HG03354 (cell line): ENCODE data around the gene STXBP4.

ENCODE experiments used
- ATAC-seq: cut with Tn5 transposase; IDR thresholded peaks from one replicate; pipeline ENCODE4 v1.9.1; 2021; ENCODE audit warnings: mild to moderate bottlenecking; ENCODE audit not compliant: unreplicated experiment, poor library complexity, severe bottlenecking

Gene STXBP4

DNA sequence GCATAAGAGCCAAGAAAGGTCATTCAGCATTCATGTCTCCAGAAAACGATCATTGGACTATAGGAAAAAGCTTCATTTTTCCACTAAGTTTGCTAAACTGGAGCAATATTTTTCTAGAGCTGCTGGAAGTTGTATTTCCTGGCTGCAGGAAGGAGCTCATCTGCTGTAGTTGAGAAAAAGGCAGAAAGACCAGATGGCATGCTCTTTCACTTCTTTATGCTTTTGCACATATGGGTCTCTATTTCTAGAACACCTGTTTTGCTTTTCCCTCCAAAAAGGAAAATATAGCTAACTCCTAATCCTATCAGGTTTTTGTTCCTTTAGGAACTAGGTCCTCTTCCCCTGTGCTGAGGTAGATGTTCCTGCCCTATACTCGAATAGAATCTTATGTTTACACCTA is 234.3 kb downstream of the STXBP4 start:
- no peak for ATAC-seq

DNA sequence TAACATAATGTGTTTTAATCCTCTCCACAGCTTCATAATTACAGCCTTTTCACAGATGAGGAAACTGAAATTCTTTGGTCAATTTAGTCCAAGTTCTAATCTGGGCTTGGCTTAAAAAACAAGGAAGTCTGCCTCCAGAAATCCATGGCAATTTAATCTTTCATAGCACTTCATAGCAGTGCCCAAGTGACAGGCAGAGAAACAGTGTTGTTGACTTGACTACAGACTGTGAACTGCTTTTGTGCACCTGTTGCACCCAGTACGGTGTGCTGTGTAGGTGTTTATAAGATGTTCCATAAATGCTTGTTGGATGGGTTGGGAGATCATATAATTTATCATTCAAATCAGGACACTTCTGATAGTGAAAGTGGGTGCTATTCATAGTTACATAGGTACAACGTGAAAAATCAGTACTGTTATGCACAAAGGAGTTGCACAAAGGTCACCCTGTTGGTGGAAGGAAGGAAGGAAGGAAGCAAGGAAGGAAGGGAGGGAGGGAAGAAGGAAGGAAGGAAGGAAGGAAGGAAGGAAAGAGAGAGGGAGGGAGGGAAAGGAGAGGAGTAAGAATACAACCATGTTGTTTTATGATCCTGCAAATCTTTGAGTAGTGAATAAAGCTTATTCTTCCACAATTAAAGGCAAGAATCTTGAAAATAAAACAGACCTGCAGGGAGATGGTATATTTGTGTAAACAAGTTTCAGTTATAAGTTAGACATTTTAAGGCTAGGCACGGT is 239.7 kb downstream of the STXBP4 start:
- no peak for ATAC-seq

DNA sequence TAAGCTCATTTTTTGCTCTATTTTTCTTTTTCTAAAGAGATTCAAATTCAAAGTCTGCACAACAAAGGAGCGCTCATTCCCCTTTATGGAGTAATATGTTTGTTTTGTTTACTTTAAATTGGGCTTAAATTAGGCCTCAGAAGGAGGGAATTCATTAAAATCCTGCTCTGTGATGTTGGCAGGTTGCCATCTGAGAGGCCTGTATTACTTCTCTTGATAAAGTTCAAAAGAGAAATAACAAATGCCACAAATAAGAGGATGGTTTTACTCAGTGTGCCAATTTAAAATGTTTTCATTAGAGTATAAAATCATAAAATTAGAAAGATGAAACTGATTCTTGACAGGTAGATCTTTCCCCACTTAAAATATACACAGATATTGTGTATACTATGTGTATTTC is 241.7 kb downstream of the STXBP4 start:
- ATAC-seq = no peak

DNA sequence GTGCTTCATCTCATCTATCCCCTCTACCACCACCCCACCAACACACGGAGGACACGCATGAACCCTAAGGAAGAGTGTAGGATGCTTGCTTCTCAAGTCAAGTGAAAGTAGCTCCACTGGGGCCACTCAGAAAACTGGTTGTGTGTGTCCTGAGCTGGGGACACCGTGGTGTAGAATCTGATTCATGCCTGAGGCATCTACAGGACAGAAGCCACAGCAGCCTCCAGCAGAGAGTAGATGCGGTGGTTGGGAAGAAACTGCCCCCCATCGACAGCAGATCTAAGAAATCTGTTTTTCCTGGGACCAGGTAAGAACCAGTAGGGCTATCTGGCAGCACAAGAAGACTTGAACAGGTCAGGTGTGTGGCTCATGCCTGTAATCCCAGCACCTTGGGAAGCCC is 244.3 kb downstream of the STXBP4 start:
- no peak for ATAC-seq

DNA sequence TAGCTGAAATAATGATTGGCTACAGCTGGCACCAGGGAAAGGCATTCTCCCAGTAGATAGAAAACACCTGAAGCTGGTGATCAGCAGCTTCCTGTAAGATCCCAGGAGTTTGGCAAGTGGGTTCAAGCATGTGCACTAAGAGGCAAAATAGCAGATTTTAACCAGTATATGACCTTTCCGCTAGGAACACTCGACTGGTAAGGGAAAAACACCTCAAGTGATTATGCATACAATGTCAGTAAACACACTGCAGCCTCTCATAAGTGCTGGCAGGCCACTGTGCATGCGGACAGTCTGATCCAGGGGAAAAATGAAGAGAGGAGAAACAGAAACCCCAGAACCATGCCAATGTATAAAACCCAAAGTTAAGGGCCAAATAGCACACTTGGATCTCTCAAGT is 247.1 kb downstream of the STXBP4 start:
- no peak for ATAC-seq

DNA sequence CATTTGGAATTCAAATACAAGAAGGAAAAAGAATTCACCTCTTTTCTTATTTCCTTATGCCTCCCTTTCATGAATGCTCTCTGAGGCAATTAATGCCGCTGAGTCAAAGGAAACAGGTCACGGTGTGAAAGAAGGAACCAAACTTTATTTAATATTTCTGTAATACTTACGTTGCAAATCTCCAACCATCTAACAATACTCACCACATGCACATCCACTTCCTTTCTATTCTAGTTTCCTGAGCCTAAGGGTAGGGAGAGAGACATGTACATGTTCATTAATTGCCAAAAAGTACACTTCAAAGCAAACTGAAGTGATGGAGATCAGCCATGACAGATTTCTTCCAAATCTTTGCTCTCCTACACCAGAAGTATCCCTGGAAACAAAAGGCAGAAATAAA is 248.3 kb downstream of the STXBP4 start:
- no peak for ATAC-seq

DNA sequence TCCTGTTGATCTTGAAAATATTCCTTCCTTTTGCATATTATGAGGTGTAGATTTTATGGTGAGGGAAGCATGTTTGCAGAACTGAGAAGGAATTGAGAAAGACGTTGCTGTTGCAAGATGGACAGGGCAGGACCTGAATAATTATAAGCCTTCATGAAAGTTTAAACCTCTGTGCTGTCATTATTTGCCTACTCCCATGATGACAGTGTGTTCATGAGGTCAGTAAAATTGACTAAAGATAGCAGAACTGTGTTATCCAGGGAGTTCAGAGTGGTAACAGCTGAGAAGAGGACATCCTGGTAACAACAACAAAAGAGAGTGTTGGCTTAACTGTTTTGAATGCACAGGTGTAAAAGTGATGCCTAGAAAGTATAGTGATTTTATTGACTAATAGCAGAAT is 250.9 kb downstream of the STXBP4 start:
- no peak for ATAC-seq

DNA sequence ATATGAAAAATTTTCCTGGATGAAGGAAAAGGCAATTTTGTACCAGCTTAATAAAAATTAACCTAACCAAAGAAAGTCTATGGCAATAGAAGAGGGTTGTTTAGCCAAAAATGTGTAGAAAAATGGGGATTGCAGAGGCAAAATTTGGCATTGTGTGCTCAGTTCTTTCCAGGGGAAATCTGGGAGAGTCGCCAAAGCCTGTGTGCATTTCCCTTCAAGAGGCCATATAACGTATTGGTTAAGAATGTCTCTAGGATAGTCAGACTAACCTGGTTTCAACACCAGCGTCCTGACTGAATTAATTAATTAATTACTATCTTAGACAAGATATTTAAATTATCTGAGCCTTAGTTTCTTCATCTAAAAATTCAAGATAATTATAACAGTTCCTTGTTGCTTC is 251.4 kb downstream of the STXBP4 start:
- ATAC-seq = no peak
